KBM-7 (cell line): ENCODE data around the gene FBXO5.
"Not testable (repeated sequence)": the region's sequence is repeated elsewhere in the genome, so short reads cannot be mapped to it uniquely, and the experiment has no call there.

Experiments
- DNase-seq: peaks from one replicate; pipeline ENCODE4 v3.0.0-alpha.2; 2015
- in situ Hi-C: fragments of 300-500 bp; cut with MboI; formaldehyde crosslinking; loops from 2 replicates; pipeline ENCODE4 v1.14.3; 2020; ENCODE audit warnings: low sequenced_read_pairs, low pct_unique_long_range_greater_than_20kb, mixed read lengths

Gene FBXO5, protein sequence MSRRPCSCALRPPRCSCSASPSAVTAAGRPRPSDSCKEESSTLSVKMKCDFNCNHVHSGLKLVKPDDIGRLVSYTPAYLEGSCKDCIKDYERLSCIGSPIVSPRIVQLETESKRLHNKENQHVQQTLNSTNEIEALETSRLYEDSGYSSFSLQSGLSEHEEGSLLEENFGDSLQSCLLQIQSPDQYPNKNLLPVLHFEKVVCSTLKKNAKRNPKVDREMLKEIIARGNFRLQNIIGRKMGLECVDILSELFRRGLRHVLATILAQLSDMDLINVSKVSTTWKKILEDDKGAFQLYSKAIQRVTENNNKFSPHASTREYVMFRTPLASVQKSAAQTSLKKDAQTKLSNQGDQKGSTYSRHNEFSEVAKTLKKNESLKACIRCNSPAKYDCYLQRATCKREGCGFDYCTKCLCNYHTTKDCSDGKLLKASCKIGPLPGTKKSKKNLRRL

DNA sequence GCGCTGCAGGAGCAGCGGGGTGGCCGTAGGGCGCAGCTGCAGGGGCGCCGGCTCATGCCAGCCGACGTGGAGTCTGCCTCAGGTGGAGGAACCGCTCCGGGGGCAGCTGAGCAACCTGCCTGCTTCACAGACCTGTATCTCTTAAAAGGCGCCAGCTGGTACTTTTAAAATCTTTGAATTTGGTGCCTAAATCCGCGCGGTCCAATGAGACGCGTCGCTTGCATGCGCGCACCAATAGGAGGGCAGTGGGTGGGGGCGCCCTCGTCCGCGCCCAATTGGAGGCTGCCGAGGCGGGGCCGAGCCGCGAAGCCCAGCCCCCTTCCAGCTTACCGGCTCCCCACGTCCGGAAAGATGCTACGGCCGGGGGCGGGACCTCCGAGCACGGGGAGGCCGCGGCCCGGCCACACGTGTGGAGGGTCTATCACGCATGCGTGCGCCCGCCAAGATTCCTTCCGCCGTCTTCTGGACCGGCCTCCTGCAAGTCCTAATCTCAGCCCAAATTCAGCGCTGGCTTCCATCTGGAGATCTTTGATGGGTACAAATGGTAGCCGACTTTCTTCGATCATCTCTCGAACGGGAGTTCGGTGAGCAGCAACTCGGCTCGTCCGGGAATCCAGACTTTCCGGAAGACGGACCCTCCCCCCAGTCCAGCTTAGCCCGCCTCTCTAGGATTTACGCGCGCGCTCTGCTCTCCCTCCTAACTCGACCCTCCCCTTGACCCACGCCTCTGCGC is at the start of gene FBXO5:
Gene FBXO5 (minus strand): TSS at position 138 of the 733 bp plus-strand sequence. CDS start 82 bp downstream, at position 56.
- in situ Hi-C loops = no loop called here
- DNase-seq = peak; percentile 100

DNA sequence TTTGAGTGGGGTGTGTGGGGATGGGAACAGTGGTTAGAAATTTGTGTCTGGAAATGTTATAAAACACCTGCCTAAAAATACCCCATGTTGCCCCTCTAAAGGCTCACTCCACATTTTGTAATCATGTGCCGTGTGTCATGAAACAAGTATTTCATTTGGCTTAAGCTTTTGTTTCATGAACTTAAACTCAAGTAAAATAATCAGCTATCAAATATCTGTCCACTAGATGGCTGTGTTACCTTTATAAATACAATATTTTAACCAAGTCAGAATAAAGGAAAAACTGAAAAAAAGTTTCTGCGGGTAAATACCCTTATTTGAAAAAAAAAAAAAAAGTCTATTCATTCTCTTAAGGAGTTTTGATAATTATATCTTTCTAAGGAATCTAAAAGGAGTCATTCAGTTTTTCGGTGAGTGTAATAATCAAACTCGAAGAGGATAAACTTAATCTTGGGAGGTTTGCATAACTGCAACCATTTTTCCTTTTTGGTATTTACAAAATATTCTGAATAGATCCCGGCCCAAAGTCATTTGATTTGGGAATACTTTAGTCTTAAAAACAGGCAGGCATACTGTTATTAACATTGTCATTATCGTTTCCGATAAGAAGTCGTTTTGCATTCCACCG is 49.5 kb upstream of the FBXO5 start:
- peak; percentile 42 for DNase-seq
- in situ Hi-C loops = no loop called here

GRCh38 chr6:153031335-153031955 is 48.6 kb upstream of the FBXO5 start:
- DNase-seq = no peak

GRCh38 chr6:153028963-153029362 is 46.1 kb upstream of the FBXO5 start:
- in situ Hi-C loops = no loop called here
- no peak for DNase-seq

More at GRCh38 chr6:153031335-153031955, 48.6 kb upstream of the FBXO5 start:
- in situ Hi-C loops = no loop called here

DNA sequence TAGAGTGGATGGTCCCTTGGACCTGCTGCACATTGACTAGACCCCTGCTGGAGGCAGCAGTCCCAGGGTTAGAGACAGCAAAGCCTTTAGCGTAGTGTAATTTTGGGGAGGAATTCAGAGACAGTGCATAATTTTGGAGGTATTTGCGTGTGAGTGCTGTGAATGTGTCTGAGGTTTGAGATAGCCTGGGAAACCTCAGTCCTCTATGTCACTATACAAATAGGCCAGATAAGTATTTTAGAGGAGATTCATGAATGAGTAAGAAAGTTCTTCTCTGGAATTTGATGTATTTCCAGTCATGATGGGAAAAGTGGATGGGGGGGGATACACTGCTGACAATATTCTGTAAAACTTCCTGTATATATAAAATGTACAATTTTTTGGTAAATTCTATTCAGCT is 45.4 kb upstream of the FBXO5 start:
- in situ Hi-C loops = no loop called here
- no peak for DNase-seq

DNA sequence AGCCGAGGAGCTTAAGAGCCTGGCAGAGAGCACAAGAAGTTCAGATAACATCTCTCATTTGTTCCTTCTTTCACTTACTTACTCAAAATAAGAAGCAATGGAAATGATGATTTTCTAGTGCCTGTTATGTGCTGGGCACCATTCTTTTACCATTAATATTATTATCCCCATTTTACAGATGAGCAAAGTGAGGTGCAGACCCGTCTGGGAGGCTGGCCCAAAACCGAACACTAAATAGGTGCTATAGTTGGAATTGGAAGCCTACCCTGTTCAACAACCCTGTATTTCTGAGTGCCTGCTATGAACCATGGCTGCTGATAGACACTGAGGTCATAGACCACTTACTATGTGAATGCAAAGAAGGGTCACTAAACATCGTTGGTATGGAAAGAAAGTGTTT is 44.6 kb upstream of the FBXO5 start:
- DNase-seq = no peak
- in situ Hi-C loops = no loop called here

DNA sequence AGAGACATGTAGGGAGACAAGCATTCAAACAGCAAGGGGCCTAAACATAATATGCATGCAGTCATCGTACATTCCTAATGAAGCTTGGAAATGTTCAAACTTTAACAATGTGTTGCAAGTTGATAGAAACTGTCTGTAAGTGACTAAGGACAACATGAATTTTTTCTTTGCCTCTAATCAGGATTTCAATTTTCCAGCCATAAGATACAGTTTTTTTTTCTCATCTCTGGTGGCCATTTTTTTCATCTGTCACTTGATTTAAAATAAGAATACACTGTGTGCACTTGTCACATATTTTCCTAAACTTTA is 41.8 kb upstream of the FBXO5 start:
- DNase-seq = no peak
- in situ Hi-C loops = no loop called here

DNA sequence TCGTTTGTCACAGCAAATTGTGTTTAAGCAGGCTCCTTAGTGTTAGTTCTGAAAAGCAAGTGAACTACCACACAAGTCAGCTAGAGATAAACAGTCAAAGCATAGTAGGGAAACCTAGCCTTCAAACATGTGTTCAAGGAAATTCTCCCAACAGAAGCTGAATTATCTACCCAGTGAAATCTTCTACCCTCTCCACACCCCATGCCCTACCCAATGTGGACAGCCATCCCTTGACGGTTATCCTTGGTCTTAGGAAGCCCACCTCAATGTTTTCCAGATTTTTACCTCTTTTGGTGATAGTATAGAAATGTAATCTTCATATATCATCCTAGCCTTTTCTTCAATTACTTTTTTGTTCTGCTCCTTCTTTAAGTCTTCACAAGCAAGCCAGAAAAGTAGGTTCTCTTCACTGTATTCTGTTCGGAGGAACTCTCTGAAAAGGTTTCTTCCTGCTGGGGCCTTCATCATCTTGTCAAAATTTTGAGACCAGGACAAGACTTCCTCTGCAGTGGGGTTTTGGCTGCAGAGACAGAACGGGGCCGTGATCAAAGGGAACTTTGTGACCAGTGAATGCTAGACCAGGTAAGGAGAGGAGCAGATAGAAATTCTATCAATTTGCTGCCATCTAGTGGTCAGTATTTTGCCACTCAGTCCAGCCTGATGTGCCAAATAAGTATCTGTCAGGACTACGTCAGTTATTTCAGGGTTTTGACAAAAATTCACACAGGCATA is 41.3 kb upstream of the FBXO5 start:
- DNase-seq = peak; percentile 86
- in situ Hi-C loops = no loop called here

DNA sequence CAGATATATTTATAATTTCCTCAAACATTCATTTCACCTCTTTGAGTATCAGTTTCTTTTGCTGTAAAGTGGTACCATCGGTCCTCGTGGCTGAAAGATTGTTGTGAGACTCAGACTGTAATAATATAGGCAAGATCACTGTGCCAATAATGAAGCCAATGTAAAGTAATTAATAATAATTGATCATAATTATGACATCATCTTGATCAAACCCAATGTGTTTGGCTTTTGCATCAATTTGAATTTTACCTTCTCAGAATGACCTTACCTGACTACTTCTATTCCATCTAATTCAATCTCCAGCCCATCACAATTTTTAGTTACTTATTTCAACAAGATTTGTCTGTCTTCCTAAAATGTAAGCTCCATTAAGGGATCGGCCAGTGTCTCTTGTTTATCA is 35.5 kb upstream of the FBXO5 start:
- DNase-seq = no peak
- in situ Hi-C loops = no loop called here

DNA sequence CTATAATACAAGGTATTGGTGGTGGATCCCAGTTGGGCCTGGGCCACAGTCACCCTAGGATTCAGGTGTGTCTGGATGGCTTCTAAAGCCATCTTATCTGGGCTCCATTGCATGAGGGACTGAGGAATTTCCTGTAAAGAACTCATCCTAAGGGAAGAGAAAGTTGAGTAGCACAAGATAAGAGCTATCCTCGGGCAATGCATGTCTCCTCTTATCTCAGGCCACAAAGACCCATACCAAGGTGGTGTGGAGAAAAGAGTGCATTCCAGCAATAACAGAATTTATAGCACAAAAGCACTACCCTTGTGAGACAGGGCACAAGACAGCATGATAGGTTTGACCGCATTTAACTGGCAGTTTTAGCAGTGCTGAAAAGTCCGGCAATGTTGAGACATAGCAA is 34.0 kb upstream of the FBXO5 start:
- in situ Hi-C loops = no loop called here
- DNase-seq = no peak

DNA sequence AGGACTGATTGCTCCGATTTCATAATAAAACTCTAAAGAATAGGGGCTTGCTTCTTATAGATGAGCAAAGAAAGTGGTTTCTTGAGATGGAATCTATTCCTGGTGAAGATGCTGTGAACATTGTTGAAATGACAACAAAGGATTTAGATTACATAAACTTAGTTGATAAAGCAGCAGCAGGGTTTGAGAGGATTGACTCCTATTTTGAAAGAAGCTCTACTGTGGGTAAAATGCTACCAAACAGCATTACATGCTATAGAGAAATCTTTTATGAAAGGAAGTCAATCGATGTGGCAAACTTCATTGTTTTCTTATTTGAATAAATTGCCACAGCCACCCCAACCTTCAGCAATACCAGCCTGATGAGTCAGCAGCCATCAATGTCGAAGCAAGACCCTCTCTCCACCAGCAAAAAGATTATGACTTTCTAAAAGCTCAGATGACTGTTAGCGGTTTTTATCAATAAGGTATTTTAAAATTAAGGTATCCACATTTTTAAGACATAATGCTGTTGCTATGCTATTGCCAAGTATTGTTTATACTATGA is 32.3 kb upstream of the FBXO5 start:
- no peak for DNase-seq
- in situ Hi-C loops = no loop called here

DNA sequence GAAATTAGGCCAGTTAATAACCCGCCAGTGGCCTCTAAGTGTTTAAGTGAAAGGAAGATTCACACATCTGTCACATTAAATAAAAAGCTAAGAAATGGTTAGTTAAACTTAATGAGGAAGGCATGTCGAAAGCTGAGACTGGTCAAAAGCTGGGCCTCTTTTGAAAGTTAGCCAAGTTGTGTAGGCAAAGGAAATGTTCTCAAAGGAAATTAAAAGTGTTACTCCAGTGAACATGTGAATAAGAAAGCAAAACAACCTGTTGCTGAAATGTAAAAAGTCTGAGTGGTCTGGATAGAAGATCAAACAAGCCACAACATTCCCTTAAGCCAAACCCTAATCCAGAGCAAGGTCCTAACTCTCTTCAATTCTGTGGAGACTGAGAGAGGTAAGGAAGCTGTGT is 30.6 kb upstream of the FBXO5 start:
- in situ Hi-C loops = no loop called here
- DNase-seq = no peak

GRCh38 chr6:153012856-153013255 is 30.0 kb upstream of the FBXO5 start:
- DNase-seq = no peak

GRCh38 chr6:153003366-153003690 is 20.5 kb upstream of the FBXO5 start:
- no peak for DNase-seq
- in situ Hi-C loops = no loop called here

More at GRCh38 chr6:153012856-153013255, 30.0 kb upstream of the FBXO5 start:
- in situ Hi-C loops = no loop called here

DNA sequence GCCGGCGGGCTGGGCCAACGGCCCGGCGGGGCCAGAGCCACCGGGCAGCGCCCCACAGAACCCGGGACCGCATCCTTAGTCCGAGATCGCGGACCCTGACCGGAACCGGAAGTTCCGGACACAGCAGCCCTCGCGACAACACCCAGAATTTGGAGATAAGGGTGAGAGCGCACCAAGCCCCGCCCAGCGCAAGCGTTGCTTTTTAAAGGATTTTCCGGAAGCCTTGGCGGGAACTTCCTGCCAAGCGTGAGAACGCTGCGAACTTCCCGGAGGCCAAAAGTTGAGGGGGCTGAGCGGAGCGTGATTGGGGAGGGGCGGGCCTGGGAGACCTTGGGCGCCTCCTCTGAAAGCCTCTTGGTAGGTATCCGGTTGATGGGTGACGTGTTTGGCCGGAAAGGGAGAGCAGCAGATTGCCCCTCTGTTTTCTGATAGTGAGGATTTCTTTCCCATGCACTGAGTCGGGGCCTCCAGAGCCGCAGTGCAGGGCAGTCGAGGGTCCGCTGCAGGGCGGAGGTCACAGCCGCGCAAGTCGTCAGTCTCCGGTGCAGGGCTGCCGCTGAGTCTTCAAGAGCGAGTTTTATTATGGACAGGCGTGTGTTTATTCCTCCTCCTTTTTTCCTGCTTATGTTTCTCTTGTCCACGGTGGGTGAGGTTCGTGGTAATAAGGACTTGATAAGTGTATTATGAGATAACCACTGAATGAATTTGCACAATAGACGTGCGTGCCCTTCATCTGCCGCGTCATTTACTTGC is 19.9 kb upstream of the FBXO5 start, which contains the start of gene MTRF1L:
Gene MTRF1L (minus strand): TSS at position 97 of the 753 bp plus-strand sequence. CDS start 24 bp downstream, at position 73.
- in situ Hi-C loops = no loop called here
- peak; percentile 97 for DNase-seq

GRCh38 chr6:153001767-153002612 is 19.1 kb upstream of the FBXO5 start:
- DNase-seq = peak; percentile 47
- in situ Hi-C loops = no loop called here

GRCh38 chr6:153000790-153001189 is 17.9 kb upstream of the FBXO5 start:
- DNase-seq = not testable (repeated sequence)

More at GRCh38 chr6:153000790-153001189, 17.9 kb upstream of the FBXO5 start:
- in situ Hi-C loops = not testable (repeated sequence)
